ENCODE results near the gene ZNF408.
"Not testable (repeated sequence)": the region's sequence is repeated elsewhere in the genome, so short reads cannot be mapped to it uniquely, and the experiment has no call there.

The ZNF408 gene

GRCh38 chr11:46696212-46696558 lies 4.6 kb upstream of the ZNF408 start:
- in situ Hi-C loops (cut with HindIII; ENCODE audit: low sequenced_read_pairs) = no loop called here

- in situ Hi-C loops (cut with HindIII; ENCODE audit: low sequenced_read_pairs) = no loop called here
These were observed 3.5 kb upstream of the ZNF408 start for GRCh38 chr11:46697303-46697702.

- in situ Hi-C loops (cut with HindIII; ENCODE audit: low sequenced_read_pairs) = no loop called here
These were observed 3.1 kb upstream of the ZNF408 start for GRCh38 chr11:46697723-46698122.

- in situ Hi-C loops (cut with HindIII; ENCODE audit: low sequenced_read_pairs) = no loop called here
These were observed 2.2 kb upstream of the ZNF408 start for GRCh38 chr11:46698597-46698996.

- in situ Hi-C loops (cut with HindIII; ENCODE audit: low sequenced_read_pairs) = no loop called here
These were observed 335 bp downstream of the ZNF408 start for GRCh38 chr11:46701078-46701654.

- in situ Hi-C loops (cut with HindIII; ENCODE audit: low sequenced_read_pairs) = no loop called here
These were observed 4.3 kb downstream of the ZNF408 start for GRCh38 chr11:46705070-46705688.

- in situ Hi-C loops (cut with HindIII; ENCODE audit: low sequenced_read_pairs) = no loop called here
These were observed 6.1 kb downstream of the ZNF408 start for GRCh38 chr11:46706886-46707285.

- in situ Hi-C loops (cut with HindIII; ENCODE audit: low sequenced_read_pairs) = not testable (repeated sequence)
These were observed 8.5 kb downstream of the ZNF408 start for GRCh38 chr11:46709351-46709750.

- in situ Hi-C loops (cut with HindIII; ENCODE audit: low sequenced_read_pairs) = no loop called here
These were observed 10.0 kb downstream of the ZNF408 start for GRCh38 chr11:46710821-46711269.

GRCh38 chr11:46711303-46711702 lies 10.5 kb downstream of the ZNF408 start:
- in situ Hi-C loops (cut with HindIII; ENCODE audit: low sequenced_read_pairs) = no loop called here

GRCh38 chr11:46712874-46713576 lies 12.2 kb downstream of the ZNF408 start:
- in situ Hi-C loops (cut with HindIII; ENCODE audit: low sequenced_read_pairs) = no loop called here

GRCh38 chr11:46717825-46718154 lies 17.0 kb downstream of the ZNF408 start:
- in situ Hi-C loops (cut with HindIII; ENCODE audit: low sequenced_read_pairs) = not testable (repeated sequence)

GRCh38 chr11:46718155-46719019 lies 17.6 kb downstream of the ZNF408 start:
- in situ Hi-C loops (cut with HindIII; ENCODE audit: low sequenced_read_pairs) = no loop called here

- in situ Hi-C loops (cut with HindIII; ENCODE audit: low sequenced_read_pairs) = no loop called here
These were observed 18.3 kb downstream of the ZNF408 start, which contains the start of gene F2 for GRCh38 chr11:46719048-46719542. TSS of gene F2 (plus strand) at chr11:46719213. CDS start at chr11:46719236, 23 bp downstream.

GRCh38 chr11:46719543-46720218 lies 18.9 kb downstream of the ZNF408 start:
- in situ Hi-C loops (cut with HindIII; ENCODE audit: low sequenced_read_pairs) = no loop called here

- in situ Hi-C loops (cut with HindIII; ENCODE audit: low sequenced_read_pairs) = no loop called here
These were observed 20.5 kb downstream of the ZNF408 start for GRCh38 chr11:46721286-46721685.

GRCh38 chr11:46722566-46723358 lies 21.9 kb downstream of the ZNF408 start:
- in situ Hi-C loops (cut with HindIII; ENCODE audit: low sequenced_read_pairs) = no loop called here

GRCh38 chr11:46723359-46723680 lies 22.5 kb downstream of the ZNF408 start:
- in situ Hi-C loops (cut with HindIII; ENCODE audit: low sequenced_read_pairs) = no loop called here

GRCh38 chr11:46724088-46724487 lies 23.3 kb downstream of the ZNF408 start:
- in situ Hi-C loops (cut with HindIII; ENCODE audit: low sequenced_read_pairs) = no loop called here

Measured in DLD1 (cell line).